Activated T-helper 17 cell treated with anti-CD3 and anti-CD28 coated beads, Interleukin-2, amount 50 U/mL, for 72 hours (primary cell): ENCODE measurements around the gene PRCC. TPM values are rescaled to one million over a fixed set of nuclear protein-coding genes. Genes with fewer than 3 reads are reported as not detected.

Experiments
- total RNA-seq, 2 donors: library from RNA; stranded (reverse); gene quantifications; one replicate each; pipeline ENCODE4 v1.2.3, GENCODE V29; 2022

The PRCC gene
- total RNA-seq, 2 donors from 2014 or later: 54.0 to 76.7 TPM

Other genes starting within 250 kb of the PRCC start
- gene IQGAP3, start 195.0 kb upstream of the PRCC start, total RNA-seq: 1 to 10 TPM; 8.7 to 9.4 TPM
- under 1 TPM in 1 of 2 donors, not detected in 1; 0.79 TPM for gene TTC24, start 187.8 kb upstream of the PRCC start, total RNA-seq
- 10 to 100 TPM; 56.2 to 74.7 TPM for gene NAXE, start 175.8 kb upstream of the PRCC start, total RNA-seq
- gene GPATCH4, start 166.1 kb upstream of the PRCC start, total RNA-seq: 10 to 100 TPM; 21.3 to 51.8 TPM
- 1 to 10 TPM in 1 of 2 donors, under 1 TPM in 1; 0.30 to 1.5 TPM for gene HAPLN2, start 148.1 kb upstream of the PRCC start, total RNA-seq
- gene BCAN, start 125.4 kb upstream of the PRCC start, total RNA-seq: not detected
- gene NES, start 90.1 kb upstream of the PRCC start, total RNA-seq: under 1 TPM in 1 of 2 donors, not detected in 1; 0.05 TPM
- 1 to 10 TPM; 2.2 to 4.4 TPM for gene CRABP2, start 62.0 kb upstream of the PRCC start, total RNA-seq
- gene METTL25B, start 39.1 kb upstream of the PRCC start, total RNA-seq: 10 to 100 TPM; 29.0 to 51.6 TPM
- gene ISG20L2, start 38.8 kb upstream of the PRCC start, total RNA-seq: 10 to 100 TPM; 38.8 to 74.9 TPM
- gene MRPL24, start 26.4 kb upstream of the PRCC start, total RNA-seq: 10 to 100 TPM; 58.8 to 67.0 TPM
- 100 to 1,000 TPM; 270 to 361 TPM for gene HDGF, start 15.9 kb upstream of the PRCC start, total RNA-seq
- gene SH2D2A, start 49.3 kb downstream of the PRCC start, total RNA-seq: 100 to 1,000 TPM; 173 to 257 TPM
- under 1 TPM; 0.04 to 0.66 TPM for gene INSRR, start 91.6 kb downstream of the PRCC start, total RNA-seq
- 10 to 100 TPM in 1 of 2 donors, 1 to 10 TPM in 1; 2.5 to 13.3 TPM for gene NTRK1, start 93.3 kb downstream of the PRCC start, total RNA-seq
- not detected for gene PEAR1, start 126.2 kb downstream of the PRCC start, total RNA-seq
- not detected for gene LRRC71, start 153.1 kb downstream of the PRCC start, total RNA-seq